NCI-H2171 (cell line): ENCODE results near the gene MISP3.

Source experiments
- DNase-seq: peaks from one replicate; lab custom pipeline; 2025; lab: John Stamatoyannopoulos, UW

Gene MISP3

DNA sequence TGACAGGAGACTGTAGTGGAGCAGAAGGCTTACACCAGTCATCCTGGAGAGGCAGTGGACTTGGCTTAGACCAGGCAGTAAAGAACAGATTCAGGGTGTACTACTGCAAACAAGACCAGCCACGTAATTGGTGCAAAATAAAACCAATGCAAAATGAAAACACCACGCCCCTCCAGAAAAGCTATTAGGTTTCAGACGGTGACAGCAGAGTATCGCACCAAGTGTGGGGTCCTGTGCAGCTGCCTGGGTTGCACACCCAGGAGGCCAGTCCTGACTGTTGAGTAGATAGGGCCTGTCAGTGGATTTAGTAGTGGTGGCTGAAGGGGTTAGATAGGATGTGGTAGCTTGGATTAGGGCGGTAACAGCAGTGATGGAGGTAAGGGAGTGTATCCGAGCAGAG lies 50.3 kb downstream of the MISP3 start:
- no peak for DNase-seq
